ENCODE results near the gene FRMD4A.

DNA sequence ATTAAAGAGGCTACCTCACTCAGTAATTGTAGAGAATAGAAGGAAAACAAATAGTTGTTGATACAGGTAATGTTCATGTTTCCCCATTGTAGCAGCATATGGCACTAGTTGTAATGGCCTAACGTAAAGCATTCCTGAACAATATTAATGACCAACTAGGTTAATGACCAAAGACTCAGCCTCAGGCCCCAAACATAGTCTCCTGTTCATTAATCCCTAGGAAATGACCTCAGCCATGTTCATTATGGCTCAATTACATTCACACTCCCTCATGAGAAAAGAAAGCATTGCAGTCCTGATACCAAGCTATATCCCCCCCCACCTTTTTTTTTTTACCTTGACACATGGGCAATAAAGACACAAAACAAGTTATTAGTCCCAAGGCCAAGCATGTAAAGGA is 12.7 kb downstream of the FRMD4A start:
- TF ChIP-seq, protein P1, sequence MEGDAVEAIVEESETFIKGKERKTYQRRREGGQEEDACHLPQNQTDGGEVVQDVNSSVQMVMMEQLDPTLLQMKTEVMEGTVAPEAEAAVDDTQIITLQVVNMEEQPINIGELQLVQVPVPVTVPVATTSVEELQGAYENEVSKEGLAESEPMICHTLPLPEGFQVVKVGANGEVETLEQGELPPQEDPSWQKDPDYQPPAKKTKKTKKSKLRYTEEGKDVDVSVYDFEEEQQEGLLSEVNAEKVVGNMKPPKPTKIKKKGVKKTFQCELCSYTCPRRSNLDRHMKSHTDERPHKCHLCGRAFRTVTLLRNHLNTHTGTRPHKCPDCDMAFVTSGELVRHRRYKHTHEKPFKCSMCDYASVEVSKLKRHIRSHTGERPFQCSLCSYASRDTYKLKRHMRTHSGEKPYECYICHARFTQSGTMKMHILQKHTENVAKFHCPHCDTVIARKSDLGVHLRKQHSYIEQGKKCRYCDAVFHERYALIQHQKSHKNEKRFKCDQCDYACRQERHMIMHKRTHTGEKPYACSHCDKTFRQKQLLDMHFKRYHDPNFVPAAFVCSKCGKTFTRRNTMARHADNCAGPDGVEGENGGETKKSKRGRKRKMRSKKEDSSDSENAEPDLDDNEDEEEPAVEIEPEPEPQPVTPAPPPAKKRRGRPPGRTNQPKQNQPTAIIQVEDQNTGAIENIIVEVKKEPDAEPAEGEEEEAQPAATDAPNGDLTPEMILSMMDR (IDR thresholded peaks at IDR 0.05): no peak
- no peak for TF ChIP-seq EP300 (IDR thresholded peaks at IDR 0.05)
- no peak for TF ChIP-seq POLR2A (IDR thresholded peaks at IDR 0.05)

All from stomach (tissue), 4 donors.